Cardiac muscle cell (in vitro differentiated cells and primary cell): ENCODE data around the gene FAM149B1. TPM values are rescaled to one million over a fixed set of nuclear protein-coding genes. Genes with fewer than 3 reads are reported as not detected.
A peak's percentile ranks its signal among the peaks of the same experiment; 100 is the strongest.

Source experiments
- DNase-seq, 2 donors: peaks; one replicate each; pipeline versions ENCODE4 v3.0.0 to v3.0.0-alpha.2; 2010 to 2017; ENCODE audit warnings: low read depth in 1 of 2, low spot score in 1 of 2
- H3K27ac ChIP-seq: fragments of 200-600 bp; sonication (generic); 2 replicates; pipeline ENCODE4 v1.5.1; 2016
- H3K27me3 ChIP-seq: fragments of 200-600 bp; sonication (generic); 2 replicates; pipeline ENCODE4 v1.6.0; 2016; ENCODE audit warnings: control low read depth
- H3K36me3 ChIP-seq: fragments of 200-600 bp; sonication (generic); 2 replicates; pipeline ENCODE4 v1.5.1; 2016; ENCODE audit warnings: control low read depth
- H3K4me1 ChIP-seq: fragments of 200-600 bp; sonication (generic); 2 replicates; pipeline ENCODE4 v1.8.1; 2017; ENCODE audit warnings: low read depth, mild to moderate bottlenecking, mixed run types
- H3K4me3 ChIP-seq: fragments of 200-600 bp; sonication (generic); 2 replicates; pipeline ENCODE4 v1.5.1; 2016; ENCODE audit warnings: mild to moderate bottlenecking
- H3K9me3 ChIP-seq: fragments of 200-600 bp; sonication (generic); 2 replicates; pipeline ENCODE4 v1.5.1; 2017; ENCODE audit warnings: low read depth, mild to moderate bottlenecking, control low read depth
- CTCF ChIP-seq: IDR thresholded peaks from 2 replicates; pipeline ENCODE4 v1.5.1; 2012; ENCODE audit warnings: low read depth, mild to moderate bottlenecking, low read length
- polyA plus RNA-seq: library from polyadenylated mRNA; unstranded; fragments of >200 nt; fragmentation: Nextera tagmentation; extraction: Ambion mirVana; gene quantifications from 2 replicates; pipeline ENCODE4 v1.2.1, GENCODE V29; 2016
- total RNA-seq: library from RNA; depleted of rRNA; stranded (reverse); fragments of >200 nt; gene quantifications from 2 replicates; pipeline ENCODE4 v1.2.3, GENCODE V29; 2016

Gene FAM149B1
- total and polyA plus RNA-seq, 2 experiments from 2014 or later: 12.4 to 12.9 TPM

DNA sequence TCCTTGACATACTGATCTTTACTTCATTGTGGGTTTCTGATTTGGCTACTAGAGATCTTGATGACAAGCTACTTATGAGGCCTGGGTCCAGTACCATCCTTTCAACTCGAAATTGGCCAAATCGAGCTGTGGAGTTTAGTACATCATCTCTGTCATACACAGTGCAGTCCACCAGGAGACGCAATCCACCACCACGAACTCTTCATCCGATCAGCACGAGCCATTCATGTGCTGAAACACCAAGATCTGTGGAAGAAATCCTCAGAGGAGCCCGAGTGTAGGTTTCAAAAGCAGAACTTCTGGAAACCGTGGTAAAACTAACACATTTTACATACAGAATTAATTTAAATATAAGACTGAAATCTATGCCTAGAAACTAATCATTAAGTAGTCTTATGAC is 65.0 kb downstream of the FAM149B1 start:
- no peak for TF ChIP-seq CTCF
- peaks cover 28% of the 10 kb centered on the region for H3K36me3 ChIP-seq

DNA sequence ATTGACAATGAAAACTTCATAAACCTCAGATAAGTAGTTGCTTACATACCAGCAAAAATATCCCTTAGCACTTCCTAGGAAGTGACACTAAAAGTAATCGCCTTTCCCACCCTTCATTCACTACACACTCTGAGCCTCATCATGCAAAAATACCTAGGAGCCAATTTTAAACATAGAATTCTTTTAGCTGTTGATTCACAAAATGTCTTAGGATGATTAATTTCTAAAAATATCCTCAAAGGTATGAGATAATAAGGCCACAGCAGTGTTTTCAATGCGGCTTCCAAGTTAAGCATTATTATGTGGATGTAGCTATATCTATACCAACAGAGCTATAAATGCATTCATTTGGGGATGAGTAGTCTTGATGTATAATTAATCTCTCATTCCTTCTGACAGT is 66.0 kb downstream of the FAM149B1 start:
- DNase-seq: no peak
- Histone ChIP-seq H3K4me3 (no peak overlapping the region), H3K9me3 (no peaks in the 10 kb centered on the region), H3K27me3 (no peaks in the 10 kb centered on the region), H3K36me3 (peaks cover 32% of the 10 kb centered on the region), H3K4me1 (peaks cover 7% of the 10 kb centered on the region), H3K27ac (peak overlapping the region; percentile 4)
- no peak for TF ChIP-seq CTCF

More for the DNA sequence above, 65.0 kb downstream of the FAM149B1 start:
- H3K4me1 ChIP-seq: peaks cover 7% of the 10 kb centered on the region
- no peak for DNase-seq
- H3K27ac ChIP-seq: no peak overlapping the region
- H3K9me3 ChIP-seq: no peaks in the 10 kb centered on the region
- H3K27me3 ChIP-seq: no peaks in the 10 kb centered on the region
- no peak overlapping the region for H3K4me3 ChIP-seq

DNA sequence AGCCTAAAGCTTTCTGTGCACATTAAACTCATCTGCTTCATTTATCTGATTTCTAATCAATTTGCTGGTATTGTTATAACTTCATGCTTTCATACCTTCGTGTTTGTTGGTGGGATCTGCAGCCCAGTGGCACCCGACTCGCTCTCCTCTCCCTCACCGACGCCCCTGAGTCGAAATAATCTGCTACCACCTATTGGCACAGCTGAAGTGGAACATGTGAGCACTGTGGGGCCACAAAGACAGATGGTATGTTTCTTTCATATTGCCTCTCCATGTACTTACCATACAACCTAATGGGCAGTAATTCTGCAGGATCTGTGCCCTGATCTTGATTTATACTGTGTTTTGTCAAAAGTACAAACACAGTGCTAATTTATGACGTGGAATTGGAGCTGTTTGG is 66.8 kb downstream of the FAM149B1 start:
- Histone ChIP-seq H3K4me3 (no peak overlapping the region), H3K27ac (peak overlapping the region; percentile 33), H3K27me3 (no peaks in the 10 kb centered on the region), H3K4me1 (peaks cover 2% of the 10 kb centered on the region), H3K9me3 (no peaks in the 10 kb centered on the region), H3K36me3 (peaks cover 37% of the 10 kb centered on the region)
- TF ChIP-seq CTCF: no peak
- no peak for DNase-seq

GRCh38 chr10:73238990-73239566 is 71.2 kb downstream of the FAM149B1 start:
- Histone ChIP-seq H3K9me3 (no peaks in the 10 kb centered on the region), H3K27ac (no peak overlapping the region), H3K4me3 (no peak overlapping the region), H3K36me3 (peaks cover 43% of the 10 kb centered on the region), H3K27me3 (no peaks in the 10 kb centered on the region), H3K4me1 (no peaks in the 10 kb centered on the region)
- no peak for DNase-seq
- no peak for TF ChIP-seq CTCF

- H3K9me3 ChIP-seq: no peaks in the 10 kb centered on the region
- H3K36me3 ChIP-seq: peaks cover 39% of the 10 kb centered on the region
- no peak for DNase-seq
- H3K27me3 ChIP-seq: no peaks in the 10 kb centered on the region
- no peak overlapping the region for H3K4me3 ChIP-seq
- peaks cover 1% of the 10 kb centered on the region for H3K4me1 ChIP-seq
- H3K27ac ChIP-seq: no peak overlapping the region
- TF ChIP-seq CTCF: no peak
These were observed 72.0 kb downstream of the FAM149B1 start for GRCh38 chr10:73239908-73240307.
